Kidney epithelial cell (primary cell): ENCODE results near the gene SLC5A5. TPM values are rescaled to one million over a fixed set of nuclear protein-coding genes. Genes with fewer than 3 reads are reported as not detected.
A peak's percentile ranks its signal among the peaks of the same experiment; 100 is the strongest.

ENCODE experiments used
- DNase-seq: peaks from one replicate; pipeline ENCODE4 v3.0.0-alpha.2; 2010; ENCODE audit warnings: low read depth
- H3K27me3 ChIP-seq: 2 replicates; pipeline ENCODE4 v1.6.0; 2011; ENCODE audit warnings: low read length; ENCODE audit not compliant: control insufficient read depth, insufficient read depth
- H3K36me3 ChIP-seq: 2 replicates; pipeline ENCODE4 v1.5.1; 2011; ENCODE audit warnings: low read length; ENCODE audit not compliant: control insufficient read depth, insufficient read depth
- H3K4me3 ChIP-seq: 2 replicates; pipeline ENCODE4 v1.5.1; 2011; ENCODE audit warnings: low read depth, mild to moderate bottlenecking, control low read depth, low read length
- total RNA-seq: library from RNA; depleted of rRNA; stranded (reverse); fragments of >200 nt; gene quantifications from 2 replicates; pipeline ENCODE4 v1.2.3, GENCODE V29; 2015
- TF ChIP-seq, protein P1 (sequence below): IDR thresholded peaks from 2 replicates; pipeline ENCODE4 v1.5.1; 2011; ENCODE audit warnings: mild to moderate bottlenecking, moderate library complexity, low read length, control low read depth, inconsistent platforms; ENCODE audit not compliant: insufficient read depth, poor library complexity, severe bottlenecking

Gene SLC5A5
- total RNA-seq, 1 donor from 2014 or later, result 0.13 TPM

DNA sequence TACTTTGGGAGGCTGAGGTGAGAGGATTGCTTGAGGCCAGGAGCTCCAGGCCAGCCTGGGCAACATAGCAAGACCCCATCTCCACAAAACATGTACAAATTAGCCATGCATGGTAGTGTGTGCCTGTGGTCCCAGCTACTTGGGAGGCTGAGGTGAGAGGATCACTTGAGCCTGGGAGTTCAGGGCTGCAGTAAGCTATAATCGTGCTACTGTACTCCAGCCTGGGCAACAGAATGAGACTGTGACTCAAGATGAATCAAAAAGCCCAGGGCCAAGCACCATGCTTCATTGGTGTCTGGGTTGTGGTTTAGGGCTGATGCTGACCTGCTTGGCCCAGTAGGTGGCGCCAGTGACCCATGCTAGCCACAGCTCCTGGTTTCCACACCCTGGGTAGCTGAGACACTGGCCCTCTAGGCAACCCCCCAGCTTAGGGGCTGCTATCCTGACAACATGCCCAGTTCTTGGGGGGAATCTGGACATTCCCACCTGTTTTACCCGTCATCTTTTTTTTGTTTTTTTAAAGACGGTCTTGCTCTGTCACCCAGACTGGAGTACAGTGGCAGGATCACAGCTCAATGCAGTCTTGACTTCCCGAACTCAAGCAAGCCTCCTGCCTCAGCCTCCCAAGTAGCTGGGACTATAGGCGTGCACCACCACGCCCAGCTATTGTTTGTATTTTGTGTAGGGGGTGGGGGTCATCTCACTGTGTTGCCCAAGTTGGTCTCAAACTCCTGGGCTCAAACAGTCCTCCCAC is 66.5 kb downstream of the SLC5A5 start:
- Histone ChIP-seq H3K27me3 (no peaks in the 10 kb centered on the region), H3K4me3 (no peak overlapping the region), H3K36me3 (peaks cover 2% of the 10 kb centered on the region)
- DNase-seq, result peak; percentile 63
- TF ChIP-seq, protein P1, sequence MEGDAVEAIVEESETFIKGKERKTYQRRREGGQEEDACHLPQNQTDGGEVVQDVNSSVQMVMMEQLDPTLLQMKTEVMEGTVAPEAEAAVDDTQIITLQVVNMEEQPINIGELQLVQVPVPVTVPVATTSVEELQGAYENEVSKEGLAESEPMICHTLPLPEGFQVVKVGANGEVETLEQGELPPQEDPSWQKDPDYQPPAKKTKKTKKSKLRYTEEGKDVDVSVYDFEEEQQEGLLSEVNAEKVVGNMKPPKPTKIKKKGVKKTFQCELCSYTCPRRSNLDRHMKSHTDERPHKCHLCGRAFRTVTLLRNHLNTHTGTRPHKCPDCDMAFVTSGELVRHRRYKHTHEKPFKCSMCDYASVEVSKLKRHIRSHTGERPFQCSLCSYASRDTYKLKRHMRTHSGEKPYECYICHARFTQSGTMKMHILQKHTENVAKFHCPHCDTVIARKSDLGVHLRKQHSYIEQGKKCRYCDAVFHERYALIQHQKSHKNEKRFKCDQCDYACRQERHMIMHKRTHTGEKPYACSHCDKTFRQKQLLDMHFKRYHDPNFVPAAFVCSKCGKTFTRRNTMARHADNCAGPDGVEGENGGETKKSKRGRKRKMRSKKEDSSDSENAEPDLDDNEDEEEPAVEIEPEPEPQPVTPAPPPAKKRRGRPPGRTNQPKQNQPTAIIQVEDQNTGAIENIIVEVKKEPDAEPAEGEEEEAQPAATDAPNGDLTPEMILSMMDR, result peak; percentile 96

DNA sequence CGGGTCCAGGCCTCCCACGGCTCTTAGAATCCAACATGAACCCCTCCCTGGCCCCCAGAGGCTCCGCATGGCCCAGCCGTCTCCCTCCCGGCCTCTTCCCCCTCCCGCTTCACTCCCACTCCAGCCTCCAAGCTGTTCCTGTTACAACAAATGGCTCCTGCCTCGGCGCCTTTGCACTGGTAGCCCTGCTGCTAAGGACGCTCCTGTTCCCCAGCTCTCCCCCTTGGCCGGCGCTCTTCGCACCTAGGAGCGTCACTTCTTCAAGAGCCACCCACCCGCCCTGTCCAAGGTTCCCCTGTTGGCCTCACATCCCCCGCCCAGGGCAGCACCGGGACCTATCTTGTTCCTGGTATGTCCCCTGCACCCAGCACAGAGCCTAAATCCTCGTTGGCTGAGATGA is 70.4 kb downstream of the SLC5A5 start:
- no peak overlapping the region for H3K4me3 ChIP-seq
- no peaks in the 10 kb centered on the region for H3K27me3 ChIP-seq
- H3K36me3 ChIP-seq, result peaks cover 2% of the 10 kb centered on the region
- TF ChIP-seq, protein P1, result no peak
- no peak for DNase-seq

DNA sequence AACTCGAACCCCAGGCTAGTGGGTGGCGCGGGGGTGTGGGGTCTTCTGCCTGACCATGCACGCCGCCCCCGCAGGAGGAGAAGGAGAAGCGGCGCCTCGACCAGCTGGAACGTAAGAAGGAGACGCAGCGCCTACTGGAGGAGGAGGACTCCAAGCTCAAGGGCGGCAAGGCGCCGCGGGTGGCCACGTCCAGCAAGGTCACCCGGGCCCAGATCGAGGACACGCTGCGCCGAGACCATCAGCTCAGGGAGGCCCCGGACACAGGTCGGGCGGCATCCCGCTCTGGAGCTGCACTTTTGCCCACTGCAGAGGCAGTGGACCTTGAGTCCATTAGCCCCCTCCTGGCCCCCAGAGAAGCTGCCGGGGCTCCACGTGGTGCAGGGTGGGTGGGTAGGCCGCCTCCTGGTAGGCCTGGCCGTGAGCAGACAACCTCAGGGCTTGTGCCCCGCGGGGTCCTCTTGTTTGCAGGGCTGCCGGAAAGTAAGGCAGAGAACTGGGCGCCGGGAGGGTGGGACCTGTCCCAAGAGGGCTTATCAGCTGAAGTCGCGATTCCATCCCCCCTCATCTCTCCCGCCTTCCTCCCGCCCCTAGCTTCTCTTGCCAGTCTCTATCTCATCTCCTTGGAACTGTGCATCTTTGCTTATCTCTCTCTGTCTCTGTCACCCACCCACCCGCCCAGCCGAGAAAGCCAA is 71.0 kb downstream of the SLC5A5 start:
- Histone ChIP-seq H3K36me3 (peaks cover 2% of the 10 kb centered on the region), H3K27me3 (no peaks in the 10 kb centered on the region), H3K4me3 (no peak overlapping the region)
- no peak for DNase-seq
- TF ChIP-seq, protein P1, result no peak

DNA sequence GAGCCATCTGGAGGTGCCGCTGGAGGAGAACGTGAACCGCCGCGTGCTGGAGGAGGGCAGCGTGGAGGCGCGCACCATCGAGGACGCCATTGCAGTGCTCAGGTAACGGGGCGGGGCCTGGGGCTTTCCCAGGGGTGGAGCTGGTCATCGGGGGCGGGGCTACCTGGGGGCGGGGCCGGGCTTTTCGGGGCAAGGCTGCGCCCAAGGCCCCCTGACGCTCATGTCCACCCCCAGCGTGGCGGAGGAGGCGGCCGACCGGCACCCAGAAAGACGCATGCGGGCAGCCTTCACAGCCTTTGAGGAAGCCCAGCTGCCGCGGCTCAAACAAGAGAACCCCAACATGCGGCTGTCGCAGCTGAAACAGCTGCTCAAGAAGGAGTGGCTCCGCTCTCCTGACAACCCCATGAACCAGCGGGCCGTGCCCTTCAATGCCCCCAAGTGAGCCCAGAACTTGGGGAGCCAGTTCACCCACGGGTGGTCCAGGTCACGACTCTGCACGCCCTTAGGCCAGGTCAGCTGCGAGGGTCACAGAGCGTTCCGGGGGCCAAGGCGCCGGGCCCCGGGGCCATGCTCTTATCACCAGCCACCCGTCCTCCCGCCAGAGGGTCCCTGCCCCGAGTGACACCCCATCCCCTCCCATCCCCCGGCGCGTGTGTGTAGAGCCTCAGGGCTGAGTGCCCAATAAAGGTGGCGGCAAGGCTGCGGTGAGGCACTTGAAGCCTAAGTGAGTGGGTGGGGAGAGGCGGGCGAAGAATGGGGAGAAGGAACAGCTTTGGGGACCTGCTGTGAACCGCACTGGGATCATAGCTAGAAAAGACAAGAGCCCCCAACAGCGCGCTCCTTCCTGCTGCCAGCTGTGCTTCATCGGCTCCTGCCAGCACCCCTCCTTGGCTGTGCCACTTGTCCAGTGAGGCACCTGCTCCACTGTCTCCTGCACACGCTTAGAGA is 71.8 kb downstream of the SLC5A5 start:
- H3K27me3 ChIP-seq, result peaks cover 1% of the 10 kb centered on the region
- no peak overlapping the region for H3K4me3 ChIP-seq
- peaks cover 2% of the 10 kb centered on the region for H3K36me3 ChIP-seq
- DNase-seq, result no peak
- TF ChIP-seq, protein P1, result no peak

DNA sequence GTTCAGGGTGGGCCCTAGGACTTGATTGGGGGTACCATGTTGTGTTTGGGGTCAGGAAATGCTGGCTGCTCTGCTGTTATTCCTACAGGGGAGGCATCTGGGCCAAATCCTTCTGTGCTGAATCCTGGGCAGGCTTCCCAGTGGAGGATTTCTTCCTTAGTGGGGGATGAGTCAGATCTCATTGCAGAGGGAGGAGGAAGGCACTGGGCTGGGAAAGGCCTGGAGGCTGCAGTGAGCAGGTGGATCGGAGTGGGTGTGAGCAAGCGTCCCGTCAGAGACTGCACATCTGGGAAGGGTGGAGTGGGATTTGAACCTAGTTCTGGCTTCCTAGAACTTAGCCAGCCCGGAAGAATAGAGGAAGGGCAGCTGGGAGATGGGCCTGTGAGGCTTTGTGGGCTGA is 72.6 kb downstream of the SLC5A5 start:
- TF ChIP-seq, protein P1, result no peak
- no peak overlapping the region for H3K4me3 ChIP-seq
- peaks cover 9% of the 10 kb centered on the region for H3K27me3 ChIP-seq
- DNase-seq, result no peak
- H3K36me3 ChIP-seq, result peaks cover 2% of the 10 kb centered on the region

Other genes with a start within 250 kb of the SLC5A5 start
- 0.27 and 2.0 TPM in 2 replicates for gene UNC13A, start 183.6 kb upstream of the SLC5A5 start, total RNA-seq
- 43.1 and 57.4 TPM in 2 replicates for gene MAP1S, start 152.5 kb upstream of the SLC5A5 start, total RNA-seq
- 1.5 and 3.8 TPM in 2 replicates for gene FCHO1, start 120.5 kb upstream of the SLC5A5 start, total RNA-seq
- 11.5 and 13.6 TPM in 2 replicates for gene B3GNT3, start 76.8 kb upstream of the SLC5A5 start, total RNA-seq
- not detected in 2 replicates for gene INSL3, start 50.4 kb upstream of the SLC5A5 start, total RNA-seq
- gene JAK3, start 24.0 kb upstream of the SLC5A5 start, total RNA-seq, result 8.9 and 11.0 TPM in 2 replicates
- 2,478 and 2,480 TPM in 2 replicates for gene RPL18A, start 12.0 kb upstream of the SLC5A5 start, total RNA-seq
- 104 and 118 TPM in 2 replicates for gene CCDC124, start 61.1 kb downstream of the SLC5A5 start, total RNA-seq
- gene KCNN1, start 95.2 kb downstream of the SLC5A5 start, total RNA-seq, result 2.3 and 4.7 TPM in 2 replicates
- gene ARRDC2, start 136.2 kb downstream of the SLC5A5 start, total RNA-seq, result 8.4 and 12.5 TPM in 2 replicates
- gene IL12RB1, start 215.0 kb downstream of the SLC5A5 start, total RNA-seq, result 0.07 TPM in 1 of 2 replicates, not detected in the other
- gene MAST3, start 225.8 kb downstream of the SLC5A5 start, total RNA-seq, result 4.6 and 4.8 TPM in 2 replicates